ENCODE measurements around the gene MOSMO.
"Not testable (repeated sequence)": the region's sequence is repeated elsewhere in the genome, so short reads cannot be mapped to it uniquely, and the experiment has no call there.

MOSMO gene

GRCh38 chr16:22088642-22089041, 80.7 kb downstream of the MOSMO start:
- FAIRE-seq (no peak), DNase-seq (ENCODE audit: insufficient read length, low spot score) (no peak)

GRCh38 chr16:22089910-22090309, 82.0 kb downstream of the MOSMO start:
- DNase-seq (ENCODE audit: insufficient read length, low spot score) (no peak), FAIRE-seq (no peak)

- no peak for FAIRE-seq
These were observed 83.8 kb downstream of the MOSMO start for GRCh38 chr16:22091721-22092120.

GRCh38 chr16:22092143-22092933, 84.4 kb downstream of the MOSMO start, which contains the start of gene VWA3A:
VWA3A (plus strand) TSS chr16:22092541; CDS start chr16:22092638, 97 bp downstream.
- no peak for FAIRE-seq
- no peak for DNase-seq (ENCODE audit: insufficient read length, low spot score)

More at GRCh38 chr16:22091721-22092120, 83.8 kb downstream of the MOSMO start:
- DNase-seq (ENCODE audit: insufficient read length, low spot score), result no peak

- FAIRE-seq, result no peak
- no peak for DNase-seq (ENCODE audit: insufficient read length, low spot score)
These were observed 85.4 kb downstream of the MOSMO start for GRCh38 chr16:22093331-22093730.

- no peak for FAIRE-seq
These were observed 86.1 kb downstream of the MOSMO start for GRCh38 chr16:22093996-22094395.

GRCh38 chr16:22098405-22099255, 90.7 kb downstream of the MOSMO start:
- FAIRE-seq (peak; percentile 52), DNase-seq (ENCODE audit: insufficient read length, low spot score) (peak; percentile 62)

More at GRCh38 chr16:22093996-22094395, 86.1 kb downstream of the MOSMO start:
- no peak for DNase-seq (ENCODE audit: insufficient read length, low spot score)

GRCh38 chr16:22099256-22099975, 91.5 kb downstream of the MOSMO start:
- no peak for FAIRE-seq
- no peak for DNase-seq (ENCODE audit: insufficient read length, low spot score)

GRCh38 chr16:22103441-22103840, 95.5 kb downstream of the MOSMO start:
- DNase-seq (ENCODE audit: insufficient read length, low spot score) (no peak), FAIRE-seq (no peak)

GRCh38 chr16:22109258-22109898, 101.5 kb downstream of the MOSMO start:
- DNase-seq (ENCODE audit: insufficient read length, low spot score), result no peak
- FAIRE-seq, result no peak

GRCh38 chr16:22111629-22112028, 103.7 kb downstream of the MOSMO start:
- FAIRE-seq; DNase-seq (ENCODE audit: insufficient read length, low spot score): not testable (repeated sequence)

GRCh38 chr16:22116095-22116700, 108.3 kb downstream of the MOSMO start:
- DNase-seq (ENCODE audit: insufficient read length, low spot score) (no peak), FAIRE-seq (no peak)

- DNase-seq (ENCODE audit: insufficient read length, low spot score) (no peak), FAIRE-seq (no peak)
These were observed 109.7 kb downstream of the MOSMO start for GRCh38 chr16:22117609-22118008.

GRCh38 chr16:22120440-22120839, 112.5 kb downstream of the MOSMO start:
- FAIRE-seq (no peak), DNase-seq (ENCODE audit: insufficient read length, low spot score) (no peak)

- DNase-seq (ENCODE audit: insufficient read length, low spot score) (no peak), FAIRE-seq (no peak)
These were observed 114.3 kb downstream of the MOSMO start for GRCh38 chr16:22122239-22122638.

- DNase-seq (ENCODE audit: insufficient read length, low spot score), result no peak
- no peak for FAIRE-seq
These were observed 115.2 kb downstream of the MOSMO start for GRCh38 chr16:22123146-22123545.

GRCh38 chr16:22123759-22124490, 116.0 kb downstream of the MOSMO start:
- DNase-seq (ENCODE audit: insufficient read length, low spot score) (no peak), FAIRE-seq (no peak)

GRCh38 chr16:22124583-22125284, 116.8 kb downstream of the MOSMO start:
- FAIRE-seq (no peak), DNase-seq (ENCODE audit: insufficient read length, low spot score) (no peak)
